Caki2 (cell line): ENCODE measurements around the gene ABHD15. TPM values are rescaled to one million over a fixed set of nuclear protein-coding genes. Genes with fewer than 3 reads are reported as not detected.

ENCODE experiments used
- DNase-seq: peaks from one replicate; pipeline ENCODE4 v3.0.0-alpha.2; 2015; ENCODE audit warnings: low read depth
- in situ Hi-C: cut with HindIII; loops from 2 replicates; pipeline ENCODE4 v1.10.0; 2016; ENCODE audit warnings: low sequenced_read_pairs, low pct_unique_long_range_greater_than_20kb, mixed read lengths
- total RNA-seq: library from RNA; depleted of rRNA; stranded (reverse); fragments of >200 nt; shearing (Covaris generic); gene quantifications from 2 replicates; pipeline ENCODE4 v1.2.3, GENCODE V29; 2014; ENCODE audit warnings: low replicate concordance; rRNA removed

The ABHD15 gene, protein sequence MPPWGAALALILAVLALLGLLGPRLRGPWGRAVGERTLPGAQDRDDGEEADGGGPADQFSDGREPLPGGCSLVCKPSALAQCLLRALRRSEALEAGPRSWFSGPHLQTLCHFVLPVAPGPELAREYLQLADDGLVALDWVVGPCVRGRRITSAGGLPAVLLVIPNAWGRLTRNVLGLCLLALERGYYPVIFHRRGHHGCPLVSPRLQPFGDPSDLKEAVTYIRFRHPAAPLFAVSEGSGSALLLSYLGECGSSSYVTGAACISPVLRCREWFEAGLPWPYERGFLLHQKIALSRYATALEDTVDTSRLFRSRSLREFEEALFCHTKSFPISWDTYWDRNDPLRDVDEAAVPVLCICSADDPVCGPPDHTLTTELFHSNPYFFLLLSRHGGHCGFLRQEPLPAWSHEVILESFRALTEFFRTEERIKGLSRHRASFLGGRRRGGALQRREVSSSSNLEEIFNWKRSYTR
- total RNA-seq: 19.3 and 27.6 TPM in 2 replicates

- in situ Hi-C loops: no loop called here
- DNase-seq: peak; percentile 83
Observed at GRCh38 chr17:29566473-29567303, at the start of gene ABHD15. Gene ABHD15 (minus strand): TSS chr17:29567037. CDS start chr17:29566966, 71 bp downstream.

- peak; percentile 69 for DNase-seq
- in situ Hi-C loops: no loop called here
Observed at GRCh38 chr17:29615492-29616299, 48.9 kb upstream of the ABHD15 start.

DNA sequence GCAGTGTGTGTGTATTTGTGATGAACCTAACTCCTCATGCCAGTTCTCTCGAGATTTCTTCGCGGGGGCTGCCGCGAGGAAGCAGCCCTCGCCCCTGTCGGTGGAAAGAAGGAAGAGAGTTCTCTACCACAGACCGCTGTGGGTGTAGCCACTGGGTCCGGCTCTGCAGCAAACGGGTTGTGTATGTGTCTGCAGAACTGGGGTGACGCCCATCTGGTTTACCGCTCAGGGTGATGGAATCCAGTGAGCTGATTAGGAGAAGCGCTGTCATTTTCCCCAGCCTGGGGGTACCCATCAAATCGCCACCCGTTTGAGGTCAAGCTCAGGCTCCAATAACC lies 48.2 kb upstream of the ABHD15 start:
- DNase-seq: no peak
- in situ Hi-C loops: no loop called here

GRCh38 chr17:29614349-29615047 lies 47.7 kb upstream of the ABHD15 start:
- in situ Hi-C loops: no loop called here
- DNase-seq: no peak

- no peak for DNase-seq
- in situ Hi-C loops: no loop called here
Observed at GRCh38 chr17:29613856-29614255, 47.0 kb upstream of the ABHD15 start.

- DNase-seq: peak; percentile 34
- in situ Hi-C loops: no loop called here
Observed at GRCh38 chr17:29613352-29613837, 46.6 kb upstream of the ABHD15 start.

- in situ Hi-C loops: no loop called here
Observed at GRCh38 chr17:29612404-29613280, 45.8 kb upstream of the ABHD15 start.

GRCh38 chr17:29612094-29612403 lies 45.2 kb upstream of the ABHD15 start:
- in situ Hi-C loops: no loop called here
- DNase-seq: no peak

More at GRCh38 chr17:29612404-29613280, 45.8 kb upstream of the ABHD15 start:
- no peak for DNase-seq

DNA sequence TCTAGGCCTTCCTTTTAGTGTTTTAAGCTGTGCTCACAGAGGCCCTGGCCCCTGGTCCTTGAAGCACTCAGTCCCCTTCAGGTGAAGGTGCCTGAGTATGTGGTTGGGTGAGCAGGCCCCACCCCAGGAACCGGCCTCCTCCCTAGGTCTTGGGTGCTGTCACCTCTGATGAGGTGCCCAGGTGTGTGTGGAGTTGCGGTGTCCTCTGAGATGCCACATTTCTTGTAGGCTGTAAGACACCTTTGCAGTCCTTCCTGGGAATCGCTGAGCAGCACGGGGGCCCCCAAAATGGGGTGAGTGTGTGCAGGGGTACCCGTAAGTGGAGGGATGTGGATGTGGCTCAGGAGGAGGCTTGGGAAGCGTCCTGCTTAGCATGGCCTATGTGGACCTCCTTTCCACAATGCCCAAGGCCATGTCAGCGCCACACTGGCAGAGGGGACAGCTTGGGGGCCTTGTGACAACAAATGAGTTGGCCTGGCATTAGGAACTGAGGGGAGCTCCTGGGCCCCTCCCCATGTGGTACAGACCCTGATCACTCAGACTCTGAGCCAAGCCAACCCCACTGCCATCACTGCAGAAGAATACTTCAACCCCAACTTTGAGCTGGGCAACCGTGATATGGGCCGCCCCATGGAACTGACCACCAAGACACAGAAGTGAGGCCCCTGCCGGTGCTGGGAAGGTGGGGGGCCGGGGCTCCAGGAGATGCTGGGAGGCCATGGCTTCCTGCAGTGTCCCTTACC lies 44.7 kb upstream of the ABHD15 start:
- in situ Hi-C loops: no loop called here

DNA sequence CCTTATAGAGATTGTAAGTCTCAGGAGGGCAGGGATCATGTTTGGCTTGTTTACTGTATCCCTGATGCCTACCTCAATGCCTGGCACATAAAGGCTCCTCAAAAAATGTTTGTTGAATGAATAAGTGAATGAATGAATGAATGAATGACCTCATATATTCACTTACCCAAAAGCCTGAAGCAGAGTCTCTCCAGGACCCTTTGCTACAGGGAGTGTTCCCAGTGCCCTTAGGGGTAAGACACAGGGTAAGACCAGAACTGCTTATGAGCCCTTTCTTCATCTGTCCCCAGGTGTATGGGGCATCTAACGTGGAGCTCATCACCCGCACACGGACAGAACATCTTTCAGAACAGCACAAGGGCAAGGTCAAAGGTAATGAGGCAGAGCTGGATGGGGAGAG lies 43.6 kb upstream of the ABHD15 start:
- in situ Hi-C loops: no loop called here

More for the DNA sequence above, 44.7 kb upstream of the ABHD15 start:
- no peak for DNase-seq

GRCh38 chr17:29608986-29609385 lies 42.1 kb upstream of the ABHD15 start:
- in situ Hi-C loops: no loop called here
- DNase-seq: no peak

More for the DNA sequence above, 43.6 kb upstream of the ABHD15 start:
- no peak for DNase-seq

DNA sequence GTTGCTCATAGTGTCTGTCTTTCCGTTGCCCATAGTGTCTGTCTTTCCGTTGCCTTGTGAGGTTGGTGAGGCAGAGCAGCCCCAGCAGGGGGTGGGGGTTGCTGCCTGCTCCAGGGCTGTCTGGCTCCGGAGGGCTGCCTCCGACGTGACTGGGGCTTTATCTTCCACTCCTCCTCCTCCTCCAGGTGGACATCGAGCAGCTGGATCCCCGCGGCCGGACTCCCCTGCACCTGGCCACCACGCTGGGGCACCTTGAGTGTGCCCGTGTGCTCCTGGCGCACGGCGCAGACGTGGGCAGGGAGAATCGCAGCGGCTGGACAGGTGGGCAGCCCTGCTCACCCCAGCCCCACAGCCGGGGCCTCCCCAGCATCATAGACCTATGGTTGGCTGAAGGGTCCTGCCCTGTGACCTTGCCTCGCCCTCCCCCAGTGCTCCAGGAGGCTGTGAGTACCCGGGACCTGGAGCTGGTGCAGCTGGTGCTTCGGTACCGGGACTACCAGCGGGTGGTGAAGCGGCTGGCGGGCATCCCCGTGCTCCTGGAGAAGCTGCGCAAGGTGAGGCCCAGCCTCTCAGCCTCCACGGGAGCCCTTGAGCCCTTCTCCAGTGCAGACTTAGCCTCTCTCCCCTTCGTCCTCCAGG lies 40.8 kb upstream of the ABHD15 start:
- DNase-seq: no peak
- in situ Hi-C loops: no loop called here

DNA sequence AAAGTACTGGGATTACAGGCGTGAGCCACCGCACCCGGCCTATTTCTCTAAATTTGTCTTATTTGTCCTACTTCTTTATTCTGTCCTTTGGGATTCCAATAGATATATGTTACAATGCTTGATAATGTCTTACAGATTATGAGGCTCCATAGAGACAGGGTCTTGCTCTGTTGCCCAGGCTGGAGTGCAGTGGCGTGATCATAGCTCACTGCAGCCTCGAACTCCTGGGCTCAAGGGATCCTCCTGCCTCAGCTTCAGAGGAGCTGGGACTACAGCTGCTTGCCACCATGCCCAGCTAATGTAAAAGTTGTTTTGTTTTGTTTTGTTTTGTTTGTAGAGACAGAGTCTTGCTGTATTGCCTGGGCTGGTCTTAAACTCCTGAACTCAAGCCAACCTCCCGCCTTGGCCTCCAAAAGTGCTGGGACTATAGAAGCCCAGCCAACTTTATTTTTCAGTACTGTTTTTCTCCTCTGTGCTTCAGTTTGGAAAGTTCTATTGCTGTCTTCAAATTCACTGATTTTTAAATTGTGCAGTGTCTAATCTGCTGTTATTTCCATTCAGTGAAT lies 36.4 kb upstream of the ABHD15 start:
- no peak for DNase-seq
- in situ Hi-C loops: no loop called here

DNA sequence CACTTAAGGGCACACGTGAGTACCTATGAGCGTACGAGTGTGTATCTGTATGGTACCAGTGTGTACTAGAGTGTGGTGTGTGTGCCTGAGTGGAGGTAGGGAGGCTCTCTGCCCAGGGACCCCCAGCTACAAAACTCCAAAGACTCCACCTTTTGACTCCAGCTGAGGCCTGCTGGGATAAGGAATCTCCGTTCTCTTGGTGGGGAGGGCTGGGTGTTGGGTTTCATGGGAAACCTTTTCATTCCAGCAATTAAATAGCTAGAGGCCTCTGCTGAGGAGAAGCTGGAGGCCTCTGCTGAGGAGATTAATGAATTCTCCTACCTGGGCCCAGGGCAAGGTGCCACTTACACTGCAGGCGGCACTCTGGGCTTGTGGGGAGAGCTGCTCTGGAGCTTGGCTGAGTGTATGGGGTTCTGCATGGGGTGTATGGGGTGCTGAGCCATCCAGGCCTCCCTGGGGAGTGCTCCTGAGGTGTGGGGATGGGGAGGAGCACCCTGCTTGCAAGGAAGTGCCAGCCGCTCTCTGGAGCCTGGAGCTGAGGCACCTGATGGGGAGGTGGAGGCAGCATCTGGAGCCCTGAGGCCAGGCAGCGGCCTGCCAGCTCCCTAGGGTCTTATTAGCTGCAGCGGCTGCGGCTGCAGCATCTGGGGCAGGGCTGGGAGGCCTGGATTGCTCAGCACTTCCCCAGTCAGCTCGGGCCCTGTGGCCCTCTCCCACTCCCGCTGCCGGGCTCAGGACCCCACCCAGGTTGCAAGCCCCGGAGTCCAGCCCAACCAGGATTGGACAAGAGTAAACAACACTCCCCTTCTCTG lies 30.7 kb upstream of the ABHD15 start:
- in situ Hi-C loops: no loop called here
- DNase-seq: no peak

DNA sequence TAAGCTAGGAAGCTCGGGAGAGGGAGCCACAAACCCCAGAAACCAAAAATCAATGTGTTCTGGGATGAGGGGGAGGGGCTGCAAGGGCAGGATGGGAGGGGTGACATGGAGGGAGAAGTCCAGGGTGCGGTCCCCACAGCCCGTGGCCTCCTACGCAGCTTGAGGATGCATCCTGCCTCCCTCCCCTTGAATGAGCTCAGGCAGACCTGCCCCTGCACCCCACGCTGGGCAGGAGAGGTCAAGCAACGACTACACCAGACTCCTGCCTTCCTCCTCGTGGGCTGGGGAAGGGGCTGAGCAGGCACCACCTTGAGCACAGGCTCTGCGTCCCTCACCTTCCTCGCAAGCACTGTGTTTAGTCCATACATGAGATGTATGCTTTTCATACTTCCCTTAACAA lies 30.0 kb upstream of the ABHD15 start:
- in situ Hi-C loops: no loop called here
- DNase-seq: no peak
